K562 (cell line): ENCODE measurements around the gene ZSWIM8. TPM values are rescaled to one million over a fixed set of nuclear protein-coding genes. Genes with fewer than 3 reads are reported as not detected.

Experiments
- SMARCA4 ChIP-seq: fragments of 450-650 bp; IDR thresholded peaks from 2 replicates; pipeline ENCODE4 v1.6.1; 2016
- TAF7 ChIP-seq: fragments of 450-650 bp; IDR thresholded peaks from 2 replicates; pipeline ENCODE4 v1.6.1; 2016; ENCODE audit warnings: missing genetic modification characterization, missing compliant biosample characterization
- ZNF41 ChIP-seq: fragments of 250-450 bp; sonication (Bioruptor Pico); conservative IDR thresholded peaks from 2 replicates; pipeline ENCODE4 v1.4.0; 2020; ENCODE audit warnings: mild to moderate bottlenecking
- polyA plus RNA-seq, 8 experiments: library from polyadenylated mRNA; depleted of rRNA in 4 of 8; stranded (reverse) in 5 of 8; unstranded in 3 of 8; fragments of >200 nt; fragmentation: Nextera tagmentation in 2 of 8; fragmentation: Illumina TruSeq in 1 of 8; extraction: Ambion mirVana in 2 of 8; extraction: Trizol in 1 of 8; gene quantifications; 2 replicates each; pipeline versions ENCODE4 v1.2.1 to v1.2.3, GENCODE V29; 2011 to 2014; ENCODE audit warnings: inconsistent platforms in 1 of 8, missing spikeins in 1 of 8
- total RNA-seq, 7 experiments: library from RNA; depleted of rRNA in 6 of 7; stranded (reverse); fragments of >200 nt in 6 of 7; fragmentation: Illumina TruSeq in 2 of 7; extraction: Trizol in 2 of 7; gene quantifications; 2 replicates each; pipeline versions ENCODE4 v1.2.1 to v1.2.3, GENCODE V29; 2011 to 2021; ENCODE audit warnings: low replicate concordance in 1 of 7
- TF ChIP-seq, protein P1 (sequence below), 2 experiments: fragments of 450-650 bp in 1 of 2; sonication (generic) in 1 of 2; formaldehyde crosslinking in 1 of 2; IDR thresholded peaks; 2 replicates each; pipeline versions ENCODE4 v1.7.1 to v1.9.0; 2016 to 2022; ENCODE audit warnings: inconsistent platforms in 1 of 2, mild to moderate bottlenecking in 1 of 2, missing genetic modification reagents in 1 of 2
- TF ChIP-seq, protein P2 (sequence below): fragments of 450-650 bp; IDR thresholded peaks from 2 replicates; pipeline ENCODE4 v1.6.1; 2014; ENCODE audit warnings: low read depth, mild to moderate bottlenecking, moderate library complexity, borderline replicate concordance
- TF ChIP-seq, protein P3 (sequence below), 2 experiments: fragments of 450-650 bp; formaldehyde crosslinking in 1 of 2; IDR thresholded peaks; 2 replicates each; pipeline versions ENCODE4 v1.4.0 to v1.6.1; 2014 to 2020; ENCODE audit warnings: mild to moderate bottlenecking in 2 of 2, borderline replicate concordance in 1 of 2, low read depth in 1 of 2

ZSWIM8 gene
- total and polyA plus RNA-seq, 9 of the 15 experiments (the other 6 are each of a cell fraction or from before 2014, with no cell fraction given), result 5.6 to 47.8 (median 26.7) TPM

DNA sequence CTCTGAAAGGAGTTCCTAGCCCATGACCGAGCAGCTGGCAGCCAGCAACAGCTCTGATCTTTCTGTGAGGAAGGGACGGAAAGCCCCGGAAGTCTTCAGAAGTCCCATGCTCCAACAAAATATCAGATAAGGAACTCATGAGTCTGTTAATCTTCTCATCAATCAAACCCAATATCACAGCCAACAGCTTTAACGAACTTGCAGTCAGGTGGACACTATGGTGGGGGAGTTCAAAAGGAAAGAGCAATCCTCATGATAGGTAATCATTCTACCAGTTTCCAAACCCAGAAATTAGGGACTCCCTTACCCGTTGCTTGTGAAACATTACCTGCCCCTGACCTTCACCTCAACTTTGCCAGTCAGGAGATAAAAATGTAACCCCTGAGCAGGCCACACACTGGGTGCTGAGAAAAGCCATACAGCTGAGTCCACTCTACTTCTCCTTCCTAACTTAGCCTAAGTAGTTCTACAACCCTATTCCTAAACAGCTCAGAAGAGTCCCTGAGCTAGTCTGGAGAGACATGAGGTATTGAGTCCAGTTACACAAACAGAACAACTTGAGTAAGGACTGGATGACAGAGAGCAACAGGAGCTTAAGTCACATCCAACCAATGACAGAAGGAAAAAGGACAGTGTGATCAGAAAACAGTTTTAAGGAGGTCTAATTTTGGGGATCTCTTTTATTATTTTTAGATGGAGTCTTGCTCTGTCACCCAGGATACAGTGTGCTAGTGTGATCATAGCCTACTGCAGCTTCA, 23.8 kb downstream of the ZSWIM8 start (continued):
- TF ChIP-seq, protein P1, sequence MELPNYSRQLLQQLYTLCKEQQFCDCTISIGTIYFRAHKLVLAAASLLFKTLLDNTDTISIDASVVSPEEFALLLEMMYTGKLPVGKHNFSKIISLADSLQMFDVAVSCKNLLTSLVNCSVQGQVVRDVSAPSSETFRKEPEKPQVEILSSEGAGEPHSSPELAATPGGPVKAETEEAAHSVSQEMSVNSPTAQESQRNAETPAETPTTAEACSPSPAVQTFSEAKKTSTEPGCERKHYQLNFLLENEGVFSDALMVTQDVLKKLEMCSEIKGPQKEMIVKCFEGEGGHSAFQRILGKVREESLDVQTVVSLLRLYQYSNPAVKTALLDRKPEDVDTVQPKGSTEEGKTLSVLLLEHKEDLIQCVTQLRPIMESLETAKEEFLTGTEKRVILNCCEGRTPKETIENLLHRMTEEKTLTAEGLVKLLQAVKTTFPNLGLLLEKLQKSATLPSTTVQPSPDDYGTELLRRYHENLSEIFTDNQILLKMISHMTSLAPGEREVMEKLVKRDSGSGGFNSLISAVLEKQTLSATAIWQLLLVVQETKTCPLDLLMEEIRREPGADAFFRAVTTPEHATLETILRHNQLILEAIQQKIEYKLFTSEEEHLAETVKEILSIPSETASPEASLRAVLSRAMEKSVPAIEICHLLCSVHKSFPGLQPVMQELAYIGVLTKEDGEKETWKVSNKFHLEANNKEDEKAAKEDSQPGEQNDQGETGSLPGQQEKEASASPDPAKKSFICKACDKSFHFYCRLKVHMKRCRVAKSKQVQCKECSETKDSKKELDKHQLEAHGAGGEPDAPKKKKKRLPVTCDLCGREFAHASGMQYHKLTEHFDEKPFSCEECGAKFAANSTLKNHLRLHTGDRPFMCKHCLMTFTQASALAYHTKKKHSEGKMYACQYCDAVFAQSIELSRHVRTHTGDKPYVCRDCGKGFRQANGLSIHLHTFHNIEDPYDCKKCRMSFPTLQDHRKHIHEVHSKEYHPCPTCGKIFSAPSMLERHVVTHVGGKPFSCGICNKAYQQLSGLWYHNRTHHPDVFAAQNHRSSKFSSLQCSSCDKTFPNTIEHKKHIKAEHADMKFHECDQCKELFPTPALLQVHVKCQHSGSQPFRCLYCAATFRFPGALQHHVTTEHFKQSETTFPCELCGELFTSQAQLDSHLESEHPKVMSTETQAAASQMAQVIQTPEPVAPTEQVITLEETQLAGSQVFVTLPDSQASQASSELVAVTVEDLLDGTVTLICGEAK (IDR thresholded peaks at IDR 0.05), result no peak
- TF ChIP-seq, protein P1 (CRISPR knock-in tag; IDR thresholded peaks at IDR 0.05), result no peak
- TF ChIP-seq ZNF41, result 0 out of 2 replicates have a peak, but pooled peaks have one; percentile 6
- TF ChIP-seq, protein P2, sequence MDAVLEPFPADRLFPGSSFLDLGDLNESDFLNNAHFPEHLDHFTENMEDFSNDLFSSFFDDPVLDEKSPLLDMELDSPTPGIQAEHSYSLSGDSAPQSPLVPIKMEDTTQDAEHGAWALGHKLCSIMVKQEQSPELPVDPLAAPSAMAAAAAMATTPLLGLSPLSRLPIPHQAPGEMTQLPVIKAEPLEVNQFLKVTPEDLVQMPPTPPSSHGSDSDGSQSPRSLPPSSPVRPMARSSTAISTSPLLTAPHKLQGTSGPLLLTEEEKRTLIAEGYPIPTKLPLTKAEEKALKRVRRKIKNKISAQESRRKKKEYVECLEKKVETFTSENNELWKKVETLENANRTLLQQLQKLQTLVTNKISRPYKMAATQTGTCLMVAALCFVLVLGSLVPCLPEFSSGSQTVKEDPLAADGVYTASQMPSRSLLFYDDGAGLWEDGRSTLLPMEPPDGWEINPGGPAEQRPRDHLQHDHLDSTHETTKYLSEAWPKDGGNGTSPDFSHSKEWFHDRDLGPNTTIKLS, result no peak
- no peak for TF ChIP-seq TAF7 (tag)
- TF ChIP-seq, protein P3, sequence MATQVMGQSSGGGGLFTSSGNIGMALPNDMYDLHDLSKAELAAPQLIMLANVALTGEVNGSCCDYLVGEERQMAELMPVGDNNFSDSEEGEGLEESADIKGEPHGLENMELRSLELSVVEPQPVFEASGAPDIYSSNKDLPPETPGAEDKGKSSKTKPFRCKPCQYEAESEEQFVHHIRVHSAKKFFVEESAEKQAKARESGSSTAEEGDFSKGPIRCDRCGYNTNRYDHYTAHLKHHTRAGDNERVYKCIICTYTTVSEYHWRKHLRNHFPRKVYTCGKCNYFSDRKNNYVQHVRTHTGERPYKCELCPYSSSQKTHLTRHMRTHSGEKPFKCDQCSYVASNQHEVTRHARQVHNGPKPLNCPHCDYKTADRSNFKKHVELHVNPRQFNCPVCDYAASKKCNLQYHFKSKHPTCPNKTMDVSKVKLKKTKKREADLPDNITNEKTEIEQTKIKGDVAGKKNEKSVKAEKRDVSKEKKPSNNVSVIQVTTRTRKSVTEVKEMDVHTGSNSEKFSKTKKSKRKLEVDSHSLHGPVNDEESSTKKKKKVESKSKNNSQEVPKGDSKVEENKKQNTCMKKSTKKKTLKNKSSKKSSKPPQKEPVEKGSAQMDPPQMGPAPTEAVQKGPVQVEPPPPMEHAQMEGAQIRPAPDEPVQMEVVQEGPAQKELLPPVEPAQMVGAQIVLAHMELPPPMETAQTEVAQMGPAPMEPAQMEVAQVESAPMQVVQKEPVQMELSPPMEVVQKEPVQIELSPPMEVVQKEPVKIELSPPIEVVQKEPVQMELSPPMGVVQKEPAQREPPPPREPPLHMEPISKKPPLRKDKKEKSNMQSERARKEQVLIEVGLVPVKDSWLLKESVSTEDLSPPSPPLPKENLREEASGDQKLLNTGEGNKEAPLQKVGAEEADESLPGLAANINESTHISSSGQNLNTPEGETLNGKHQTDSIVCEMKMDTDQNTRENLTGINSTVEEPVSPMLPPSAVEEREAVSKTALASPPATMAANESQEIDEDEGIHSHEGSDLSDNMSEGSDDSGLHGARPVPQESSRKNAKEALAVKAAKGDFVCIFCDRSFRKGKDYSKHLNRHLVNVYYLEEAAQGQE (IDR thresholded peaks at IDR 0.05; ENCODE audit: borderline replicate concordance), result no peak
- TF ChIP-seq, protein P3 (CRISPR knock-in tag; IDR thresholded peaks at IDR 0.05; ENCODE audit: low read depth), result no peak
- 0 out of 2 replicates have a peak, but pooled peaks have one; percentile 27 for TF ChIP-seq SMARCA4
